NCI-H2196 (cell line): Measurements from ENCODE around the gene REEP6.
"Not testable (repeated sequence)": the region's sequence is repeated elsewhere in the genome, so short reads cannot be mapped to it uniquely, and the experiment has no call there.

Source experiments
- DNase-seq: peaks from one replicate; lab custom pipeline; 2025; ENCODE audit not compliant: unreplicated experiment; lab: John Stamatoyannopoulos, UW

REEP6 gene

DNA sequence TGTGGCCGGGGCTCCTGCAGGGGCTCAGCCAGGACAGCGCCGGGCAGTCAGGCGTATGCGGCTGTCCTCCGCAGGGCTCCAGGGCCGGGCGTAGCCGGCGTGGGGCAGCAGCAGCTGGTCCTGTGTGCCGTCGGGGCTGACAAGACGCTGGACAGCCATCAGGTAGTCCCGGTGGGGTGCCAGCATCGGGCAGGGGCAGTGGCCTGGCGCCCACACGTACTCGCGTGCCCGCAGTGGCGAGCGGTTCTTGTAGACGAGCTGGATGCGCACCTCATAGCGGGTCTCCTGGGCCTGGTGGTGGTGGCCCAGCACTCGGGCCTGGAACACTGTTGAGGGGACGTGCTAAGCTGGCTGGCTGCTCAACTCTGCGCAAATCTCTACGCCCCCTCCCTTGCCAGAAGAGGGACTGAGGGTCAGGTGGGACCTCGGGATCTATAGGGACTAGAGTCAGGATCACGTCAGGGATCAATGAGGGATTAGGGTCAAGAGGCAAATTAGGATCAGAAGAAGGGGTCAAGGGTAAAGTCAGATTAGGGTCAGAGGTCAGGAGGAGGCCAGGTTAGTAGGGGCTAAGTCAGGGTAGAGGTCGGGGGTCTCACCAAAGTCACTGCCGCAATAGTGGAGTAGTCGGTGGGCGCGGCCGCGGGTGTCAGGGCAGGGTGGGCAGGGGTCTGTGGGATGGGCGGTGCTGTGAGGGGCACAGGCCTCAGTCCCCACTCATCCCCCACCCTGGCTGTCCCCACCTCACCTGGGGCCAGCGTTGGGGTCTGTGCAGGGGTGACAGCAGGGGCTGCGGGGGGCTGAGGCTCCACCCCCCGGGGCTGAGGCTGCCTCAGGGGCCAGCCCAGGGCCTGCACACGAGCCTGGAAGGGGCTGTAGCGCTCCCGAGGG, 15.3 kb downstream of the REEP6 start:
- no peak for DNase-seq

DNA sequence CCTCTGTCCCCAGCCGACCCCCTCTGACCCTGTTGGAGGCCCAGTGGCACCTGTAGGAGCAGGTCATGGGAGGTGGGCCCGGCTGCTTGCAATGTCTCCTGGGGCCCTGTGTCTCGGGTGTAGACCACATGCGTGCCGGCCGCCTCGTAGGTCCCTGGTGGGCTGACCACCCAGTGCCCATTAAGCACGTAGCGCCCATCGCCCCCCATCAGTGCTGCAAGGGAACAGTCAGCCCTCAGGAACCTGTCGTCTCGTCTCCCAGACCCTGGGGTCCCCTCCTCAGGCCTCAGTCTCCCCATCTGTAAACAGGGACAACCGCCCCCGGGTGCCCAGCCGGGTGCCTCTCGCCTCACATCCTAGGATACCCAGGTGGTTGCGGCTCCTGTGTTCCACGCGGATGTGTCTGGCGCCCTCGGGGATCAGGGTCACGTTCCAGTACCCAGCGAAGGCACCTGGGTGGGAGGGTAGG, 16.2 kb downstream of the REEP6 start:
- DNase-seq = no peak

DNA sequence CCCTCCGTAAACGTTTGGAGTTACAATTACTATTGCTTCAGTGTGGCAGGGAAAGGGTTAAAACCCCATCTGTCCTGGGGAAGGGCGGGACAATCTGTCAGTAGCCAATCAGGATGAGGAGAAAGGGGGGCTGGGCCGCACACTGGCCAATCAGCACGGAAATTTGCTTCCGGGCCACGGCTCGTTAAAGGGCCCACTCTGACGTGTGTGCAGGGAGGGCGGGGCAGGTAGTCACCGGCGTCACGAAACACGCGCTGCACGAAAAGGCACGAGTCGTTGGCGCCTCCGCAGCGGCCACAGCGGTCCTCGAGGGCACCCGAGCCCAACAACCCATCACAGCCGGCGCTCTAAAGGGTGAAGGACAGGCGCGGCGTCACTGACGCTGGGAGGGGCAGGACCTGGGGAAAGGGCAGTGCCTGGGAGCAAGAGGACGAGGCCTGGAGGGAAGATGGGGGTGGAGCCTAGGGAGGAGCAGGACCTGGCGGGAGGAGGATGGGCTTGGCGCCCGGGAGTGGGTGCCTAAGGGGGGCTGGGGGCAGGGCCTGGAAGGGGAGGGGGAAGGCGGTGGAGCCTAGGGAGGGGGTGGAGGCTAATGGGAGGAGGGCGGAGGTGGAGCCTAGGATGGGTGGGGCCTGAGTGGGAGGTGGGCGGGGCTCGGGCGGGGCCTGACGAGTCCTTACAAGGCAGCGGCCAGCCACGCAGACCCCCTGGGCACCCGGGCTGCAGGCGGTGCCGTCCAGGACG, 17.0 kb downstream of the REEP6 start:
- peak; percentile 99 for DNase-seq

DNA sequence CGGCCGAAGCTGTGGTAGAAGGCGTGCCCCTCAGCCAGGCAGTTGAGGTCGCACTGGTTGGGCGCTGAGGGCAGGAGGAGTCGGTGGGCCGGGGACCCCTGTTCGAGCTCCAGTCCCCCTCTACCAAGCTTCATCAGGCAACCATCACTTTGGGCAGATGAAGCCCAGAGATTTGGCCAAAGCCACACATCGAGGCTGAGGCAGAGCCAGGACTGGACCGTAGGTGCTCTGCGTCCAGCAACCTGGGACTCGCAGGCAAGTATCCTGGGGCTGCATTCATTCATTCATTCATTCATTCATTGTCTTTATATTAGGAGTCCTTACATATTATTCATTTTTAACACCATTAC, 17.5 kb downstream of the REEP6 start:
- DNase-seq = no peak

DNA sequence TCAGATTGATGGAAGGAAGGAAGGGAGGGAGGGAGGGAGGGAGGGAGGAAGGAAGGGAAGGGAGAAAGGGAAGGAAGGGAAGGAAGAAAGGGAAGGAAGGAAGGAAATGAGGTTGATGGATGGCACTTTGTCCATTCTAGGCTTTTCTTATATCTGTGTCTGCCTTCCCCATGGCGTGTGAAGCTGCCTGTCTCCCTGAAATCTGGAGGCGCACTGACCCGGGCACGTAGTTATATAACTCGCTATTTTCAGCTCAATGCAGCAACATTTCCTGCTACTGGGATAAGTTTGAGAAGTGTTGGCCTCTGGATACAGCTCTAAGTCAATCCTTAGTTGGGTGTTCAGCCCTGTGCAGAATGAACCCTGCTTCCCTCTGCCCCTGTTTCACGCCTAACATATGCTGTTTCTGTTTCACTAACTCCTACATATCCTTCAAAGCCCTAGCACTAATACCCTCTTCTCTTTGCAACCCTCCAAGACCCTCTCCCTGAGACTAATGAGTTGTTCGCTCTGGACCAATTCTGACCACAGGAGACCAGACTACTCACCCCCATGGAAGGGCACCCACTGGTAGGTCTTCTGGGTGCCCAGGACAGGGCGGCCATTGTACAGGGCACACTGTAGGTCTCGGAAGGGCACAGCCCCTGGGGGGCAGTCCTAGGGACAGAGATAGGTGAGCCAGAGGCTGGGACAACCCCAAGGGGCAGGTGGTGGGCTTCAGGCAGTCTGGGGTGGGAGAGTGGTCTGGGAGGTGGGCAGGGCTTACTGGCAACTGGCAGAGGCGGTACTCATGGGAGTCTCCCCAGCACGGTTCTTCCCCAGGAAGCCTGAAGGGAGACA, 18.8 kb downstream of the REEP6 start:
- no peak for DNase-seq

DNA sequence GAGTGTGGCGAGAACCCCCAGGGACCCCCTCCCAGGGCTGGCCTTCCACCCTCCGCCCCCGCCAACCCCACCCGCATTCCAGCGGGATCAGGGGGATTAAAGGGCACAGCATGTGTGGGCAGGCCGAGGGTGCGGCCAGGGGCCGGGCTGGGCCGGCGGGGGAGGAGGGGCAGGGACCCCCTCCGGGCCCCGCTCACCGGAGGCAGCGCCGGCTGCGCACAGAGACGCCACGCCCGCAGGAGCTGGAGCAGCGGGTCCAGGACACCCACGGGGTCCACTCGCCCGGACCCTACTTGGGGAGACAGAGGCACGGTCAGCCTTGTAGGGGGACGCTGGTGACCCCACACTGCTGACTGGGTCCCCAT, 19.4 kb downstream of the REEP6 start:
- DNase-seq = no peak

DNA sequence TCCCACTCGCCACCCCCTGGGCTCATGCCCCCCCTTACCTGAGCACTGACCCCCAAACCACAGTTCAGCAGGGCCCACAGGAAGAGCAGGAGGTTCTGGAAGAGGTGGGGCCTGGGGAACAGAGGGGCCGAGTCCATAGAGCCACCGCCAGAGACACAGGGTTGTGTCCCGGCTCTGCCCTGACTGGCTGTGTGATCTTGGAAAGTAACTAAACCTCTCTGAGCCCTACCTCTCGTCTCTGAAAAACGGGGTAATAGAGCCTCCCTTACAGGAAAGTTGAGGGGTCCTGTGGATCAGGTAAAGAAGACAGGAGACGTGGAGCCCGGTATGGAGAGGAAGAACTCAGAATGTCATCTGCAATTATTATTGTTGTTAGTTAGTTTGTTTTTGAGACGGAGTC, 19.8 kb downstream of the REEP6 start:
- no peak for DNase-seq

DNA sequence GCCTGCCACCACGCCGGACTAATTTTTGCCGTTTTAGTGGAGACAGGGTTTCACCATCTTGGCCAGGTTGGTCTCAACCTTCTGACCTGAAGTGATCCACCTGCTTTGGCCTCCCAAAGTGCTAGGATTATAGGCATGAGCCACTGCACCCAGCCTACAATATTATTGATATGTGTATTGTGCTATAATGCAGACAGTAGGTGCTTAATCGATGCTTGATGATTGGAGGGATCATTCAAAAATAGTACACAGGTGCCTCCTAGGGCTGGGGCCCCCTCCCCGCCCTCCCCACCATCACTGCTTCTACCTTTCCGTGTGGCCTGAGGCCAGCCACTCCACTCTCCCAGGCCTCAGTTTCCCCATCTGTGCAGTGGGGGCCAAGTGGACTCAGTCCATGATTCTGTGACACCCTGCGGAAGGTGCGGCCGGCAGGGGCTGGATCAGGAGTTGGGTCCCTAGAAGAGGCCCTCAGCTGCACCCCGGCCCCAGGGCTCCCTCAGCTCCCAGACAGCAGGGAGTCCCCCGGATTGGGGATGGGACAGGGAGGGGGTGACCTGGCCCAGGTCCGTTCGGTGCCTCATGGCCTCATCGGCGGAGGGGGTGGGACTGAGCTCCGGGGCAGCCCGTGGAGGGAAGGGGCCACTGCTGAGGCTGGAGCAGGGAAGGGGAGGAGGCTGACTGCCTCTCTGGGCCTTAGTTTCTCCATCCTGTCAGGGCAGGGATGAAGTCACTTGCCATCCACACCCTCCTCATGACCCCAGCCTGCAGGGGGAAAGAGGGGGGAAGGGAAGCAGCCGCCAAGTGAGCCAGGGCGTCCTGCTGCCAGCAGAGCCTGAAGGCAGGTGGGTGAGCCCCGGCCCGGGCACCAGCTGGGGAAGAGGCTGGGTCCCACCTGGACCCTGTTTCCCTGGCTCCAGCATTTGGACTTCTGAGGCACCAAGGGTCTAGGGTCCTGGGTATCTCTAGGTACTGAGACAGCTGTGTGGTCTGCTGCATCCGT, 20.6 kb downstream of the REEP6 start:
- DNase-seq = no peak

DNA sequence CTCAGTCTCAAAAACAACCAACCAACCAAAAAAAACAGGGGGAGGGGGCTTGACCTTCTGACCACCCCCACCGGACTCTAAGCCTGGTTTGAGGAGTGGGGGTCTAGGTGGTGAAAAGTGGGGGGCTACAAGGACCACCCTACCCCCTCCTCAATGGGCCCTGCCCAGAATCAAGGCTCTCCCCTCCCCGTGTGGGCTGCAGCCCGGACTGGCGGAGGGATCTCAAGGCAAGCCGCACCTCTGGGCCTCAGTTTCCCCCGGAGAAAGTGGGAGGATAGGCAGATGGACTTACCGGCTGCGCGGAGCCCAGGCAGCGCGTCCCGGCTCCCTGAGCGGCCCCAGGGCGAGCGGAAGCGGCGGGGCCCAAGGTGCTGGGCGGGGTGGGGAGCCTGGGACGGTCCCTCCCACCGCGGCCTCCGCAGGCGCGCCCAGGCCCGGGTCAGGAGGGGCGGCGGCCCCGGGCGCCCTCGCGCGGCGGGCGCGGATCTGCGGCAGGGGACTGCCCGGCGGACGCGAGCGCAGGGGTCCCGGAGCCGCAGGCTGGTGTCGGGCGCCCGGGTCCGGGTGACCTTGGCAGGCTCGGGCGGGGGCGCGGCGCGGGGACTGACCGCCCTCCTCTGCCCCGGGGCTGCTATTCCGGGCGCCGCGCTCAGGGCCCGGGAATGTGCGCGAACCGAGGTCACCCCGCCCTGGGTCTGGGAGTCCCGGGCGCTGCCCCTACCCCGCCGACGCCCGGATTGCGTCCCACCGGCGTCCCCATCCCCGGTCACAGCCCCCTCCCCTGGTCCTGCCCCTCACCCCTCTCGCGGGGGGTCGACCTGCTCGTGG, 21.9 kb downstream of the REEP6 start, which contains the start of gene ADAMTSL5:
ADAMTSL5 (minus strand) TSS at position 349 of the 828 bp plus-strand sequence. CDS start 2,076 bp downstream, outside the sequence.
- peak; percentile 74 for DNase-seq

DNA sequence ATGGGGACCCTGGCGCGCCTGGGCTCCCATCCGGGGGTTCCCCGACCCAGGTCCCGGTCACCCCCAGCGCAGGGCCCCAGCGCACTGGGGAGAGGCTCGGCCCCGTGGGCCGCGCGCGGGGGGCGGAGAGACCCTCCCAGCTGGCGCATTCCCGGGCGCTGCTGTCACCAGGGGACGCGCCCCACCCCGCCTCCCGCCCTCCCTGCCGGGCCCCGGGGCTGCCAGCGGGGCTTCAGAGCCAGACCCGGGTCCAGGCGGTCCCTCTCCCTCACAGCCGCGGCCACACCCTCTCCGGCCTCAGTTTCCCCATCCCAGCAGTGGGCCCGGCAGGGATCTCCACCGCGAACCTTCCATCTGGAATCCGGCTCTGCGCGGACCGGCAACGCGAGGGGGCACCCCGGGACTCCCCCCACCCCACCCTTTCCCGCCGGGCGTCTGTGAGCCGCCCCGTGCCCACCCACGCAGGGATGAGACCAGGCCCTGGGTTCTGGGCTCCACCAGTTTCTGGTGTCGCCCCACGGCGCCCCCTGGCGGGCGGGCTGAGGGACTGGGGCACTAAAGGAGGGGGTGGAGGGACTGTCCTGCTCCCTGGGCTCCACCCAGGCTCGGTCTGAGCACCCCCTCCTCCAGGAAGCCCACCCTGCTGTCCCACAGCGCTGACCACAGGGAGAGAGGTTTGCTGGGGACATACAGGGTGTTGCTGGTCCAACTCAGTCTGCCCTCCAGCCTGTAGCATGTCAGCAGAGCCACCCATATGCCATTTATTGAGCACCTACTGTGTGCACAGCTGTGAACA, 22.7 kb downstream of the REEP6 start:
- peak; percentile 63 for DNase-seq

DNA sequence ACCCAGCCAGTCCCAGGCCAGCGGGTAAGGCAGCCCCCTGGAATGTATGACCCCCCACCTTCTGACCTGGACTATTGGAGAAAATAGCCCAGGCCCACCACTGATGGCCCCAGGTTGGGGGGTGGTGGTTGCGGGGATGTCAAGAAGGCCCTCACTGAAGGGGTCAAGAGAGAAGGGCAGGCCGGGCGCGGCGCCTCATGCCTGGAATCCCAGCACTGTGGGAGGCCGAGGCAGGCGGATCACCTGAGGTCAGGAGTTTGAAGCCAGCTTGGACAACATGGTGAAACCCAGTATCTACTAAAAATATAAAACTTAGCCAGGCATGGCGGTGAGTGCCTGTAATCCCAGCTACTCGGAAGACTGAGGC, 23.3 kb downstream of the REEP6 start:
- DNase-seq = no peak

DNA sequence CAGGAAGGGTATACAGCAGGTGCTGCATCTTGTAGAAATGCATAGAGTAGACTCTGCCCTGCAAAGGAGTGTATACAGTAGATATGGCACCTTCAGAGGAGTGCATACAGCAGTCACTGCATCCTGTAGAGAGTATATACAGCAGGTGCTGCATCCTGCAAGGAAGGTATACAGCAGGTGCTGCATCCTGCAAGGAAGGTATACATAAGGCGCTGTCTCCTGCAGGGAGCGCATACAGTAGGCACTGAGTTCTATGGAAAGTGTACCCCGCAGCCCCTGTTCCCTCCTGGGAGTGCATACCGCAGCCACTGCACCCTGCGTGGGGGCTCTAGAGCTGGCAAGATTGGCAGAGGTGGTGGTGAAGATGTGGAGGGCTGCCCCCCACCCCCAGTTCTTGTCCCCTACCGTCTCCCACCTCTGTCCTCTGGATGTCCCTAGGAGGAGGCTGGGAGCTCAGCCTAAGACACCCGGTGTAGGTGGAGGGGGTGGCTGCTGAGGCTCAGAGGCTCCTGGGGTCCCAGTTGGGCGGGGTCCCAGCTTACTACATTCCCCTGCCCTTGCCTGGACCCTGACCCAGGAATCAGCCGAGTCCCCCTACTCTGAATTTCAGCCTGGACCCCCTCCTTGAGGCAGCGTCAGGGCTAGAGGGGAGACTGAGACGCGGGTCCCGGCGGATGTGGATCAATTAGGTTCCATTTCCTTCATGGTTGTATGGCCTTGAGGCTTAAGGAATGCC, 24.2 kb downstream of the REEP6 start:
- DNase-seq = no peak

DNA sequence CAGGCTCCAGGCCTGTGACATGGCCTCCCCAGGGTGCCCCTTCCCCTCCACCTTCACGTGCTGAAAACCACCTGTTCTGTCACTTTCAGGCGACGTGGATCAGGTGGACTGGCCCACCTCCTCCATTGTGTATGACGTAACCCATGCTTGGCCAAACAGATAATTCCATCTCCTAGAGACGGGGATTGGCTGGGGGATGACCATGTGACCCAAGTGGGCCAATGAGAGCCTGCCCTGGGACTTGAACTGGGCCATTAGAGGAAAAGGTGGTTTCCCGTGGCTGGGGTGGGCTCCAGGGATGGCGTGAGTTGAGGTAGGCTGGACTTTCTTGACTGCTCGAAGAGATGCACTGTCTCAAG, 25.4 kb downstream of the REEP6 start:
- DNase-seq = no peak

DNA sequence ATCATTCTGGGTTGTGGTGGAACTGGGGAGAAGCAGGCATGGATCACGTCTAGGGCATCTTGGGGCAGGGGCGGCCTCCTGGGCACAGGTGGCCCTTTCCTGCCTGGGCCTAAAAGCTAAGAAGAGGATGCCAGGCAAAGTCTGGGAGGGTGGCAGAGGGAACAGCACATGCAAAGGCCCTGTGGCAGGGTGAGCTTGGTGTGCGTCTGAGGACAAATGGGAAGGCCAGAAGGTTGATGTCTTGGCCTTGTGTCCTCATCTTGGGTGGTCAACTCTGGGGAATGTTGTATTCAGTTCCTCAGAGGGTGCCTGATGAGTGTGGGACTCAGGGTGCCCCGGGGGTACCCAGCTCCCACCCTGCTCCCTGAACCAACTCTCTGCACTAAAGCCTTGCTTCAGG, 27.5 kb downstream of the REEP6 start:
- no peak for DNase-seq

DNA sequence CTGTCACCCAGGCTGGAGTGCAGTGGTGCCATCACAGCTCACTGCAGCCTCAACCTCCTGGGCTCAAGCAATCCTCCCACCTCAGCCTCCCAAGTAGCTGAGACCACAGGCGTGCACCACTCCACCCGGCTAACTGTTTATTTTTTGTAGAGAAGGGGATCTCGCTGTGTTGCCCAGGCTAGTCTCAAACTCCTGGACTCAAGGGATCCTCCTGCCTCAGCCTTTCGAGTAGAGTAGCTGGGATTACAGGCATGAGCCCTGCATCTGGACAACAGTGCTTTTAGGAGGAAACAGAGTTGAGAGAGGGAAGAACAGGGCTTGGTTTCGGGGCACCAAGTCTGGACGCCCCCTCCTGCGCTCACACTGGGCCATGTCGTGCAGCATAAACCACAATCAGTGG, 28.8 kb downstream of the REEP6 start:
- DNase-seq = not testable (repeated sequence)

DNA sequence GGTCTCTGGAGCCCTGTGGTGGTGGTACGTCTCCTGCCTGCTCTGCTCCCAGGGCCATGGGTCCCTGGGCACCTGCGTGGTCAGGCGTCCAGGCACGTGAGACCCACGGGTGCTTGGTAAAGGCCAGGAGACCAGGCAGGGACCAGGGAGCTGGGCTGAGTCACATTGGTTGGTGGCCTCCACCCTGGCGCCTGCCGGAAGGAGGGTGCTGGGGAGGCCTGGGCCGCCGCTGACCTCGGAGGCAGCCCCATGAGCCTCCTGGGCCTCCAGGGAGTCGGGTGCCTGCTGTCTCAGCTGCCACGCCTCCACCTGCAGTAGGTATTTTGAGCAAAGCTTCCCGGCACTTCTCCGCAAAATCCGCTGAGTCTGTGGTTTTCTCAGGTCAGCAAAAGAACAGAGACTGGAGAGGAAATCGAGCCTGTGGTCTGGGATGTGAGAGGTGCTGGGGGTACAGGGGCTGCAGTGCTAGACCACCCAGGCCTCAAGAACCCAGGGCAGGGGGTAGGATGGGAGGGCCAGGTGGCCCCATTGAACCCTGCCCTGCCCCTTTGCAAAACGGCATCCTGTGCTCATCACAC, 29.3 kb downstream of the REEP6 start:
- DNase-seq = no peak

DNA sequence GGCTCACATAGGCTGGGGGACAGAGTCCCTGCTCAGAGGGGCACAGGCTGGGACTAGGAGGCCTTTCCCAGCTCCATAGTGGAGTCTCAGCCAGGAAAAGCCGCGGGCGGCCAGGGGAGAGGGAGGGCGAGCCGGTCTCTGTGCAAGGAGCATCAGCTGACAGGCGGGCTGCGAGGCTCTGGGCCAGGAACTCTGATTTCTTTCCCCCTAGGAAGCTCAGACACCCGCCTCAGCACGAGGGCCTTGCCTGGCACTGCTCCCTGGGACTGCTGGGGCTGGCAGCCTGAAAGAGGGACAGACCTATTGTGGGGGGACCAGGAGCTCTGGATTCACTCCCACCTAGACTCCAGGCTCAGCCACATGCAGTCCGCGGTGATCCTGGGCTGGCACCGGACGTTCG, 30.7 kb downstream of the REEP6 start:
- no peak for DNase-seq

DNA sequence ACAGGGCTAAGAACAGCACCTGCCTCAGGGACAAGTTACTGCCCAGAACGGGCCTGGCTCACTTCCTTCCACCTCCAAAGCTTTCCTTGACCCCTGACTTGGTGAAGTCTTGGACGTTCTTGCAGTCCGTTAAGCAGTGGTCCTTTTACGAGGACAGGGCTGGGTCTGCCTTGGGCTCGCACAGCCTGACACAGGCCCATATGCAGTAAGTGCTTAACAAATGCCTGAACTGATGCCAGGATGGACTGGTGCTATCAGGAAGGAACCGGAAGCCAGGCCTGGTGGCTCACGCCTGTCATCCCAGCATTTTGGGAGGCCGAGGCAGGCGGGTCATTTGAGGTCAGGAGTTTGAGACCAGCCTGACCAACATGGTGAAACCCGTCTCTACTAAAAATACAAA, 31.1 kb downstream of the REEP6 start:
- no peak for DNase-seq
